Liver (tissue), 9 donors: ENCODE results near the gene OR2C3. TPM values are rescaled to one million over a fixed set of nuclear protein-coding genes. Genes with fewer than 3 reads are reported as not detected.

ENCODE experiments used
- DNase-seq: peaks from one replicate; pipeline ENCODE4 v3.0.0-alpha.2; 2017; ENCODE audit warnings: low spot score
- H3K27ac ChIP-seq, 2 donors: one replicate each; pipeline ENCODE4 v1.7.0; 2013; ENCODE audit warnings: inconsistent platforms in 2 of 2, low read length in 2 of 2, control low read depth in 1 of 2, low read depth in 1 of 2, mild to moderate bottlenecking in 1 of 2
- H3K27me3 ChIP-seq, 4 donors: one replicate each; pipeline versions ENCODE4 v1.6.1 to v1.7.0; 2013; ENCODE audit warnings: low read length in 3 of 4, inconsistent platforms in 1 of 4, mild to moderate bottlenecking in 1 of 4, moderate library complexity in 1 of 4; ENCODE audit not compliant: control insufficient read depth in 4 of 4, insufficient read depth in 4 of 4
- H3K36me3 ChIP-seq, 4 donors: one replicate each; pipeline versions ENCODE4 v1.6.1 to v1.7.0; 2013; ENCODE audit warnings: low read length in 3 of 4, mild to moderate bottlenecking in 3 of 4, low read depth in 1 of 4, moderate library complexity in 1 of 4; ENCODE audit not compliant: control insufficient read depth in 4 of 4, insufficient read depth in 3 of 4
- H3K4me1 ChIP-seq, 4 donors: one replicate each; pipeline versions ENCODE4 v1.6.1 to v1.7.0; 2013; ENCODE audit warnings: low read length in 3 of 4, mild to moderate bottlenecking in 3 of 4, moderate library complexity in 1 of 4; ENCODE audit not compliant: control insufficient read depth in 4 of 4, insufficient read depth in 4 of 4
- H3K4me3 ChIP-seq, 3 donors: one replicate each; pipeline versions ENCODE4 v1.6.1 to v1.7.0; 2013; ENCODE audit warnings: low read length in 3 of 3, control low read depth in 1 of 3, low read depth in 1 of 3, mild to moderate bottlenecking in 1 of 3
- H3K9ac ChIP-seq, 2 donors: one replicate each; pipeline ENCODE4 v1.7.0; 2013; ENCODE audit warnings: low read length in 2 of 2, mild to moderate bottlenecking in 2 of 2, moderate library complexity in 2 of 2, control low read depth in 1 of 2, low read depth in 1 of 2
- H3K9me3 ChIP-seq, 4 donors: one replicate each; pipeline versions ENCODE4 v1.6.1 to v1.7.0; 2013; ENCODE audit warnings: low read length in 3 of 4; ENCODE audit not compliant: control insufficient read depth in 4 of 4
- ATF3 ChIP-seq: IDR thresholded peaks from 2 replicates; pipeline ENCODE4 v1.6.1; 2016; ENCODE audit warnings: antibody characterized with exemption
- CTCF ChIP-seq: fragments of 150-350 bp; IDR thresholded peaks from 2 replicates; pipeline ENCODE4 v1.5.1; 2017; ENCODE audit warnings: improper control_type of control experiment, low read depth, low read length; ENCODE audit not compliant: missing input control
- EGR1 ChIP-seq, 2 donors: IDR thresholded peaks; 2 replicates each; pipeline ENCODE4 v1.6.1; 2016 to 2018; ENCODE audit warnings: antibody characterized with exemption in 2 of 2, low read depth in 2 of 2
- FOXA1 ChIP-seq: IDR thresholded peaks from 2 replicates; pipeline ENCODE4 v1.6.1; 2016; ENCODE audit warnings: antibody characterized with exemption
- FOXA2 ChIP-seq: IDR thresholded peaks from 2 replicates; pipeline ENCODE4 v1.6.1; 2016; ENCODE audit warnings: antibody characterized with exemption
- GABPA ChIP-seq, 2 donors: IDR thresholded peaks in 1 of 2; conservative IDR thresholded peaks in 1 of 2; 2 replicates each; pipeline ENCODE4 v1.6.1; 2016; ENCODE audit warnings: antibody characterized with exemption in 2 of 2, mild to moderate bottlenecking in 1 of 2, moderate library complexity in 1 of 2
- HNF4A ChIP-seq, 2 donors: conservative IDR thresholded peaks; 2 replicates each; pipeline ENCODE4 v1.6.1; 2016; ENCODE audit warnings: antibody characterized with exemption in 2 of 2, mild to moderate bottlenecking in 2 of 2
- HNF4G ChIP-seq: IDR thresholded peaks from 2 replicates; pipeline ENCODE4 v1.6.1; 2016; ENCODE audit warnings: antibody characterized with exemption
- JUND ChIP-seq, 2 donors: IDR thresholded peaks; 2 replicates each; pipeline ENCODE4 v1.6.1; 2016; ENCODE audit warnings: antibody characterized with exemption in 2 of 2
- NR2F2 ChIP-seq: IDR thresholded peaks from 2 replicates; pipeline ENCODE4 v1.6.1; 2016; ENCODE audit warnings: antibody characterized with exemption
- RAD21 ChIP-seq, 2 donors: IDR thresholded peaks; 2 replicates each; pipeline ENCODE4 v1.6.1; 2016; ENCODE audit warnings: antibody characterized with exemption in 2 of 2, mild to moderate bottlenecking in 2 of 2
- REST ChIP-seq: IDR thresholded peaks from 2 replicates; pipeline ENCODE4 v1.6.1; 2016; ENCODE audit warnings: antibody characterized with exemption, mild to moderate bottlenecking
- RXRA ChIP-seq, 2 donors: IDR thresholded peaks; 2 replicates each; pipeline ENCODE4 v1.6.1; 2017 to 2018; ENCODE audit warnings: antibody characterized with exemption in 2 of 2, mild to moderate bottlenecking in 1 of 2
- SP1 ChIP-seq: IDR thresholded peaks from 2 replicates; pipeline ENCODE4 v1.6.1; 2018; ENCODE audit warnings: antibody characterized with exemption, mild to moderate bottlenecking
- TAF1 ChIP-seq: conservative IDR thresholded peaks from 2 replicates; pipeline ENCODE4 v1.6.1; 2016; ENCODE audit warnings: antibody characterized with exemption, mild to moderate bottlenecking
- YY1 ChIP-seq: IDR thresholded peaks from 2 replicates; pipeline ENCODE4 v1.6.1; 2016; ENCODE audit warnings: antibody characterized with exemption, mild to moderate bottlenecking
- WGBS: extraction: QIAGEN DNeasy Blood & Tissue Kit; methylation state at CpG from one replicate; pipeline ENCODE4 v1.1.7; 2013; 5-methylcytosine and 5-hydroxymethylcytosine counted together
- polyA plus RNA-seq, 2 donors: library from polyadenylated mRNA; stranded (reverse) in 1 of 2; unstranded in 1 of 2; fragments of 200-250 nt in 1 of 2; fragments of >200 nt in 1 of 2; fragmentation: Nextera tagmentation in 1 of 2; extraction: Ambion mirVana in 1 of 2; gene quantifications; one replicate each; pipeline versions ENCODE4 v1.2.1 to v1.2.3, GENCODE V29; 2013 to 2015
- total RNA-seq, 2 donors: library from RNA; depleted of rRNA; stranded (reverse); fragments of >200 nt; gene quantifications; one replicate each; pipeline ENCODE4 v1.2.3, GENCODE V29; 2014
- TF ChIP-seq, protein P1 (sequence below): IDR thresholded peaks from 2 replicates; pipeline ENCODE4 v1.6.1; 2016; ENCODE audit warnings: antibody characterized with exemption
- TF ChIP-seq, protein P2 (sequence below): IDR thresholded peaks from 2 replicates; pipeline ENCODE4 v1.6.1; 2016; ENCODE audit warnings: antibody characterized with exemption
- donor health status: healthy.
- donor health status: healthy.
- donor health status: healthy.
- donor health status: healthy.
- donor health status: healthy.

The OR2C3 gene
- total and polyA plus RNA-seq, 4 donors, result 0.05 TPM; not detected in 3

DNA sequence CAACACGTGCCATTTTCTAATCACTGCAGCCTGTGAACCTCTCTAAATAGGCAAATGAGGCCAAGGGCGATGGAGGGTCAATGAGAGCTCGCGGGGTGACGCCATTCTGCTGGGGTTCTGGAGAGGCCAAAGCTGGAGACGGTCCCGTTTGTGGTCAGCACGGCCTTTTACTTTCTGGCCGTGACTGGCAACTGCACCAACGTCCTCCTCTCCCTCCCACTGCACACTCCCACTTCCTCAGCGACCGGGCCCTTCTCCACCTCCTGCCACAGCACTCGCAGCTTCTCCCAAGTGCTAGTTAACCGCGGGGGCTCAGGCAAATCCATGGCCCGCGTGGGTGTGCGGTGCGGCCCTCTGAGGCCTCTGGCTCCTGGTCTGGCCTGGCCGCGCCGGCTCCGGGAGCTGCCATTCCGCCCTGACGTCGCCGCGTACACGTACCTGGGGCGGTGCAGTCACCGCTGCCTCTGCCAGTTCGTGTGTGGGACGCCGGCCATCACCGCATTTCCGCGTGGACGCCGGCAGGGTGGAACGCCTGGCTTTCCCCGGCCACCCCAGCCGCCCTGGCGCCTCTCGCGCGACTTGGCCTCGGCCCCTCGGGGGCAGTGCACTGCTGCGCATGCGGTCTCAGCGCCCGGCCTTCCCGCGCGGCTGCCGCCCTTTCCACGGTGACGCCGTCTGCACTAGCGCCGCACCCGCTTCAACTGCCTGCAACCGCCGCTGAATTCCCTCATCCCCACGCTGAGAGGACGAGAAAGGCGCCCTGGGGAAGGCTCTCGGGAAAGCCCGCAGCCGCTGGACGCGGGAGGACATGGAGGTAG is 18.2 kb downstream of the OR2C3 start:
- WGBS, result 40% methylated on average over 72 of the region's 72 CpGs
- no peak for DNase-seq
- no peak overlapping the region for H3K27ac ChIP-seq
- no peaks in the 10 kb centered on the region for H3K36me3 ChIP-seq
- H3K9ac ChIP-seq, result no peak overlapping the region
- H3K4me3 ChIP-seq, result no peak overlapping the region
- no peak for TF ChIP-seq ATF3
- TF ChIP-seq CTCF, result no peak
- TF ChIP-seq TAF1, result no peak
- TF ChIP-seq JUND (IDR thresholded peaks at IDR 0.05), result no peak
- TF ChIP-seq RXRA (IDR thresholded peaks at IDR 0.05), result no peak
- no peak for TF ChIP-seq EGR1 (IDR thresholded peaks at IDR 0.05; ENCODE audit: low read depth in 2 of 2)
- TF ChIP-seq FOXA2, result no peak
- TF ChIP-seq GABPA (IDR thresholded peaks at IDR 0.05 in 1 of 2, conservative IDR thresholded peaks at IDR 0.05 in 1 of 2), result no peak
- TF ChIP-seq YY1, result no peak
- TF ChIP-seq, protein P1, sequence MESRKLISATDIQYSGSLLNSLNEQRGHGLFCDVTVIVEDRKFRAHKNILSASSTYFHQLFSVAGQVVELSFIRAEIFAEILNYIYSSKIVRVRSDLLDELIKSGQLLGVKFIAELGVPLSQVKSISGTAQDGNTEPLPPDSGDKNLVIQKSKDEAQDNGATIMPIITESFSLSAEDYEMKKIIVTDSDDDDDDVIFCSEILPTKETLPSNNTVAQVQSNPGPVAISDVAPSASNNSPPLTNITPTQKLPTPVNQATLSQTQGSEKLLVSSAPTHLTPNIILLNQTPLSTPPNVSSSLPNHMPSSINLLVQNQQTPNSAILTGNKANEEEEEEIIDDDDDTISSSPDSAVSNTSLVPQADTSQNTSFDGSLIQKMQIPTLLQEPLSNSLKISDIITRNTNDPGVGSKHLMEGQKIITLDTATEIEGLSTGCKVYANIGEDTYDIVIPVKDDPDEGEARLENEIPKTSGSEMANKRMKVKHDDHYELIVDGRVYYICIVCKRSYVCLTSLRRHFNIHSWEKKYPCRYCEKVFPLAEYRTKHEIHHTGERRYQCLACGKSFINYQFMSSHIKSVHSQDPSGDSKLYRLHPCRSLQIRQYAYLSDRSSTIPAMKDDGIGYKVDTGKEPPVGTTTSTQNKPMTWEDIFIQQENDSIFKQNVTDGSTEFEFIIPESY, result no peak
- no peak for TF ChIP-seq HNF4A (conservative IDR thresholded peaks at IDR 0.05)
- no peak for TF ChIP-seq SP1
- no peak for TF ChIP-seq REST
- no peak for TF ChIP-seq NR2F2
- TF ChIP-seq, protein P2, sequence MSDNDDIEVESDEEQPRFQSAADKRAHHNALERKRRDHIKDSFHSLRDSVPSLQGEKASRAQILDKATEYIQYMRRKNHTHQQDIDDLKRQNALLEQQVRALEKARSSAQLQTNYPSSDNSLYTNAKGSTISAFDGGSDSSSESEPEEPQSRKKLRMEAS, result no peak
- no peak for TF ChIP-seq HNF4G
- TF ChIP-seq RAD21 (IDR thresholded peaks at IDR 0.05), result no peak
- TF ChIP-seq FOXA1, result no peak
- H3K27me3 ChIP-seq, result peaks cover 0 to 3% (median 1%) of the 10 kb centered on the region in 4 donors
- H3K9me3 ChIP-seq, result peaks cover 0 to 16% (median 2%) of the 10 kb centered on the region in 4 donors
- no peaks in the 10 kb centered on the region for H3K4me1 ChIP-seq
